GM19395 (cell line): ENCODE results near the gene PLIN3.
"Not testable (repeated sequence)": the region's sequence is repeated elsewhere in the genome, so short reads cannot be mapped to it uniquely, and the experiment has no call there.

ENCODE experiments used
- ATAC-seq: cut with Tn5 transposase; IDR thresholded peaks from one replicate; pipeline ENCODE4 v1.9.1; 2021; ENCODE audit warnings: mild to moderate bottlenecking, moderate library complexity; ENCODE audit not compliant: unreplicated experiment

Gene PLIN3

GRCh38 chr19:4867534-4868285, at the start of gene PLIN3:
TSS of gene PLIN3 (minus strand) at chr19:4867667. CDS start at chr19:4861394, 6,273 bp downstream.
- peak; percentile 67 for ATAC-seq

- ATAC-seq: no peak
Observed at GRCh38 chr19:4916292-4917082, 49.0 kb upstream of the PLIN3 start.

GRCh38 chr19:4914736-4915501, 47.5 kb upstream of the PLIN3 start:
- ATAC-seq: no peak

GRCh38 chr19:4913996-4914735, 46.7 kb upstream of the PLIN3 start:
- ATAC-seq: no peak

- ATAC-seq: no peak
Observed at GRCh38 chr19:4911786-4912672, 44.6 kb upstream of the PLIN3 start.

GRCh38 chr19:4911314-4911713, 43.8 kb upstream of the PLIN3 start:
- ATAC-seq: no peak

GRCh38 chr19:4910594-4911281, 43.3 kb upstream of the PLIN3 start:
- no peak for ATAC-seq

GRCh38 chr19:4909897-4910593, 42.6 kb upstream of the PLIN3 start:
- peak; percentile 59 for ATAC-seq

- ATAC-seq: peak; percentile 12
Observed at GRCh38 chr19:4909156-4909896, 41.9 kb upstream of the PLIN3 start, which contains the start of gene UHRF1. TSS of gene UHRF1 (plus strand) at chr19:4909501. CDS start at chr19:4910886, 1,385 bp downstream.

GRCh38 chr19:4908781-4909155, 41.3 kb upstream of the PLIN3 start:
- no peak for ATAC-seq

- ATAC-seq: no peak
Observed at GRCh38 chr19:4908360-4908759, 40.9 kb upstream of the PLIN3 start.

- ATAC-seq: no peak
Observed at GRCh38 chr19:4906963-4907362, 39.5 kb upstream of the PLIN3 start.

GRCh38 chr19:4904481-4904880, 37.0 kb upstream of the PLIN3 start:
- no peak for ATAC-seq

- no peak for ATAC-seq
Observed at GRCh38 chr19:4902796-4903195, 35.3 kb upstream of the PLIN3 start, which contains the start of gene ARRDC5. TSS of gene ARRDC5 (minus strand) at chr19:4902896. CDS start at chr19:4902825, 71 bp downstream.

GRCh38 chr19:4900879-4901278, 33.4 kb upstream of the PLIN3 start:
- ATAC-seq: not testable (repeated sequence)

- ATAC-seq: no peak
Observed at GRCh38 chr19:4897146-4897545, 29.7 kb upstream of the PLIN3 start.

GRCh38 chr19:4896372-4896771, 28.9 kb upstream of the PLIN3 start:
- ATAC-seq: no peak

- ATAC-seq: not testable (repeated sequence)
Observed at GRCh38 chr19:4892962-4893361, 25.5 kb upstream of the PLIN3 start.
